Lower leg skin (tissue), 4 donors: Measurements from ENCODE around the gene PNKD. TPM values are rescaled to one million over a fixed set of nuclear protein-coding genes. Genes with fewer than 3 reads are reported as not detected.

Experiments used
- DNase-seq, 2 donors: peaks; one replicate each; pipeline ENCODE4 v3.0.0-alpha.2; 2019; ENCODE audit warnings: low spot score in 2 of 2
- H3K4me3 ChIP-seq: fragments of 200-600 bp; sonication (generic); 2 replicates; pipeline ENCODE4 v1.5.1; 2017; ENCODE audit warnings: mild to moderate bottlenecking, low read depth; ENCODE audit not compliant: poor library complexity, severe bottlenecking
- POLR2A ChIP-seq, 2 donors: fragments of 450-650 bp; IDR thresholded peaks; one replicate each; pipeline ENCODE4 v1.6.1; 2016 to 2017; ENCODE audit warnings: antibody characterized with exemption in 2 of 2, mild to moderate bottlenecking in 1 of 2, moderate library complexity in 1 of 2
- WGBS, 2 donors: methylation state at CpG; one replicate each; pipeline ENCODE4 v1.1.5; 2018; 5-methylcytosine and 5-hydroxymethylcytosine counted together
- intact Hi-C: fragments of 100-400 bp; cut with DNase I; formaldehyde crosslinking; loops from one replicate; pipeline ENCODE4 v1.15.0; 2023; ENCODE audit warnings: low total_unique reads
- total RNA-seq, 4 donors: library from RNA; depleted of rRNA; stranded (reverse); fragments of >200 nt; gene quantifications; one replicate each; pipeline ENCODE4 v1.1.0, GENCODE V29; 2016
- TF ChIP-seq, protein P1 (sequence below), 3 donors: fragments of 450-650 bp; IDR thresholded peaks; one replicate each; pipeline ENCODE4 v1.5.1; 2016; ENCODE audit warnings: antibody characterized with exemption in 3 of 3, mild to moderate bottlenecking in 3 of 3, moderate library complexity in 2 of 3

PNKD gene
- total RNA-seq, 4 donors from 2014 or later = 26.6 to 60.6 (median 43.3) TPM

DNA sequence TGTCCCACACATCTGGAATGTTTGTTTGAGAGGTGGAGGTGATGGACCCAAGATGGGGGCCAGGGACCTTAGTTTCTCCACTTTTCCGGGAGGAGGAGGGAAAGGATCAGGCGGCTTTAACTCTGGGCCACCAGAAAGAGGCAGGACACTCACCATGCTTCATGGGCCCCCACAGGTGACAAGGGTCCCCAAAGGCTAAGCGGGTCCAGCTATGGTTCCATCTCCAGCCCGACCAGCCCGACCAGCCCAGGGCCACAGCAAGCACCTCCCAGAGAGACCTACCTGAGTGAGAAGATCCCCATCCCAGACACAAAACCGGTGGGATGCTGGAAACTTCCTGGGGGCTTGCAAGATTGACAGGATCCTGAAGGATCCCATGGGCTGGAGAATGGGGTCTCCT, 112.5 kb downstream of the PNKD start:
- TF ChIP-seq, protein P1, sequence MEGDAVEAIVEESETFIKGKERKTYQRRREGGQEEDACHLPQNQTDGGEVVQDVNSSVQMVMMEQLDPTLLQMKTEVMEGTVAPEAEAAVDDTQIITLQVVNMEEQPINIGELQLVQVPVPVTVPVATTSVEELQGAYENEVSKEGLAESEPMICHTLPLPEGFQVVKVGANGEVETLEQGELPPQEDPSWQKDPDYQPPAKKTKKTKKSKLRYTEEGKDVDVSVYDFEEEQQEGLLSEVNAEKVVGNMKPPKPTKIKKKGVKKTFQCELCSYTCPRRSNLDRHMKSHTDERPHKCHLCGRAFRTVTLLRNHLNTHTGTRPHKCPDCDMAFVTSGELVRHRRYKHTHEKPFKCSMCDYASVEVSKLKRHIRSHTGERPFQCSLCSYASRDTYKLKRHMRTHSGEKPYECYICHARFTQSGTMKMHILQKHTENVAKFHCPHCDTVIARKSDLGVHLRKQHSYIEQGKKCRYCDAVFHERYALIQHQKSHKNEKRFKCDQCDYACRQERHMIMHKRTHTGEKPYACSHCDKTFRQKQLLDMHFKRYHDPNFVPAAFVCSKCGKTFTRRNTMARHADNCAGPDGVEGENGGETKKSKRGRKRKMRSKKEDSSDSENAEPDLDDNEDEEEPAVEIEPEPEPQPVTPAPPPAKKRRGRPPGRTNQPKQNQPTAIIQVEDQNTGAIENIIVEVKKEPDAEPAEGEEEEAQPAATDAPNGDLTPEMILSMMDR (IDR thresholded peaks at IDR 0.05) = no peak
- TF ChIP-seq POLR2A (IDR thresholded peaks at IDR 0.05) = no peak
- WGBS, 2 donors = 94% methylated on average over 6 of the region's 6 CpGs
- intact Hi-C loops = no loop called here
- DNase-seq = no peak
- no peak overlapping the region for H3K4me3 ChIP-seq

DNA sequence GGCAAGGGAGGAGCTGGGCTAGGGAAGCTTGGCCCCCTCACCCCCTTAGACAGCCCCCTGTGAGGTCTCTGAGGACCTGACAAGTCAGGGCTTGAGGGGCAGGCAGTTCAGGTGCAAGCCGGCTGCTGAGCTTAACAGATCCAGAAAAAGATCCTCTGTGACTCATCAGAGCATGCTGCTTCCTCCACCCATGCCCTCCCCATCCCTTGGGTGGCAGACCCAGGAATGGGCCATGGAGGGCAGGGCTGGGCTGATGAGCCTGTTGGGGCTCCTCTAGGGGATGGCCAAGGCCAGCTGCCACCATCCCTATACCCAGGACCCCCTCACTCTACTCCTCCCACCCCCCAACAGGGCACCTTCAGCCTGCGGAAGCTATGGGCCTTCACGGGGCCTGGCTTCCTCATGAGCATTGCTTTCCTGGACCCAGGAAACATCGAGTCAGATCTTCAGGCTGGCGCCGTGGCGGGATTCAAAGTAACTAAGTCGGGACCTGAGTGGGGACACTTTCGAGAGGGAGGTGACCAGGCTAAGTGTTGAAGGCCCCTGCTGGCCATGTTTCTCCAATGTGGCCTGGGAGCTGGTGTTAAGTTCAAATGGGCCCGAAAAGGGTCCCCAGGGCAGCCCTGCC, 113.7 kb downstream of the PNKD start:
- WGBS, 2 donors = 58 to 71% methylated on average over 10 of the region's 10 CpGs
- intact Hi-C loops = no loop called here
- TF ChIP-seq, protein P1 (IDR thresholded peaks at IDR 0.05) = no peak
- TF ChIP-seq POLR2A (IDR thresholded peaks at IDR 0.05) = no peak
- DNase-seq = no peak
- no peak overlapping the region for H3K4me3 ChIP-seq

DNA sequence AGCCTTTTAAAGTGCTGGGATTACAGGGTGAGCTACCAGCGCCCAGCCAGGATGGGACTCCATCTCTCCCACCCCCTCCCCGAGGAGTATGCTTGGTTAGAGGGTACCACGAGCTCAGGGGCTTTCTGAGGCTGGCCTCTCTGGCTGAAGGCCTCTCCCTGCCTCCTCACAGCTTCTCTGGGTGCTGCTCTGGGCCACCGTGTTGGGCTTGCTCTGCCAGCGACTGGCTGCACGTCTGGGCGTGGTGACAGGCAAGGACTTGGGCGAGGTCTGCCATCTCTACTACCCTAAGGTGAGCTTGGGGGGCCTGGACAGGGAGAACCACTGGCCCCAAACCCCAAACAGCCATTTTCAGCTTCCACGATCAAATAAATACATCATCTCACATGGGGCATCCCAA, 114.7 kb downstream of the PNKD start:
- TF ChIP-seq, protein P1 (IDR thresholded peaks at IDR 0.05) = no peak
- TF ChIP-seq POLR2A (IDR thresholded peaks at IDR 0.05) = no peak
- DNase-seq = no peak
- intact Hi-C loops = no loop called here
- H3K4me3 ChIP-seq = no peak overlapping the region
- 75 to 79% methylated on average over 4 to 8 of the region's 9 CpGs for WGBS, 2 donors

DNA sequence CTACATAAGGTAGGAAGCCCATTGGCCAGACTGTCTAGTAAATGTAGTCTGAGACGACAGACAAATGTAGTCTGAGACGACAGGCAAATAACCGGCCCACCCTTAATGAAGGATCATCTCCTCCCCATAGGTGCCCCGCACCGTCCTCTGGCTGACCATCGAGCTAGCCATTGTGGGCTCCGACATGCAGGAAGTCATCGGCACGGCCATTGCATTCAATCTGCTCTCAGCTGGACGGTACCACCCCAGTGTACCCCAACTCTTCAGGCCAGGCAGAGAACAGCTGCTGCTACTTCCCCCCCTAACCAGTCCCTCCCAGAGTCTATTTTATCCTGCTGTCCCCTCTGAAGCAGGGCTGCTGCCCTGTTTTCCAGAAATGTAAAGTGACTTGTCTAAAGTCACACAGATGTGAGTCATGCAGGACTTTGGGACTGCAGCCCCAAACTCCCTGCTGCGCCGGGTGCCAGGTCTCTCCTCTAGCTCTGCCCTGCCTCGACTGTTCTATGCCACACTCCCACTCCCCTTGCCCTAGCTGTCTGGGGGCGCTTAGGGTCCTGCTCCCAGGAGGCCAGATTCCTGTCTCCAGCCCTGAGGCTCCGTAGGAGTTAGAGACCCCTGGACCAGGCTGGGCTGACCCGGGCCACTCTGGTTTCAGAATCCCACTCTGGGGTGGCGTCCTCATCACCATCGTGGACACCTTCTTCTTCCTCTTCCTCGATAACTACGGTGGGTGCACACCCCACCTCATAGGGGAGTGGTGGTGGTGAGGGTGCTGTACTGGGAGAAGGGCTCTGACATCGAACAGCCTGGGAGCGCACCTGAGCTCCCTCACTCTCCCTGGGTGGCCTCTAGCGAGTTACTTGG, 116.4 kb downstream of the PNKD start:
- DNase-seq = no peak
- intact Hi-C loops = no loop called here
- WGBS, 2 donors = 75 to 78% methylated on average over 23 of the region's 23 CpGs
- TF ChIP-seq, protein P1 (IDR thresholded peaks at IDR 0.05) = no peak
- no peak for TF ChIP-seq POLR2A (IDR thresholded peaks at IDR 0.05)
- H3K4me3 ChIP-seq = no peak overlapping the region

DNA sequence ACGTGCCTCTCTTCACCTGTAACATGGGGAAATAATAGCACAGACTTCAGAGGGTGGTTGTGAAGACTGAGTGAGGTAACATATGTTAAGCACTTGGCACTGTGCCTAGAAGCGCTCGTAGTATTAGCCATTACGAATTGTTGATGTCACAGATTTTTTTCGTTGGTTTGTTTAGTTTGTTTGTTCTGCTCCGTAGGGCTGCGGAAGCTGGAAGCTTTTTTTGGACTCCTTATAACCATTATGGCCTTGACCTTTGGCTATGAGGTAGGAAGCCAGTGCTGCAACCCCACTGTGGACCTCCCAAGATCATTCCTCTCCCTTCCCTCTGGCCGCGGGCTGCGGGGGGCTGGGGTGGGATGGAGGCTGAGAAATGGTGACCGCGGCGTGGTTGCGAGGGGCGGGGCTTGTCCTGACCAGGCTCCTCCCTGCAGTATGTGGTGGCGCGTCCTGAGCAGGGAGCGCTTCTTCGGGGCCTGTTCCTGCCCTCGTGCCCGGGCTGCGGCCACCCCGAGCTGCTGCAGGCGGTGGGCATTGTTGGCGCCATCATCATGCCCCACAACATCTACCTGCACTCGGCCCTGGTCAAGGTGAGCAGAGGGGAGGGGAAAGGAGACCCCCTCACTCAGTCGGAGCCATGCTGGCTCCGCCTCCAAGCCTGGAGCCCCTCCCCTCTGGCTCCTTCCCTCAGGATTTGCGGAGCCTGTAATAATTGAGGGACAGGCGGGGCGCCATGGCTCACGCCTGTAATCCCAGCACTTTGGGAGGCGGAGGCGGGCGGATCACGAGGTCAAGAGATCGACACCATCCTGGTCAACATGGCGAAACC, 117.3 kb downstream of the PNKD start:
- 11 to 25% methylated on average over 32 to 38 of the region's 38 CpGs for WGBS, 2 donors
- intact Hi-C loops = no loop called here
- DNase-seq = no peak

More for the DNA sequence above, 117.3 kb downstream of the PNKD start:
- TF ChIP-seq POLR2A (IDR thresholded peaks at IDR 0.05) = no peak
- TF ChIP-seq, protein P1 (IDR thresholded peaks at IDR 0.05) = no peak
- no peak overlapping the region for H3K4me3 ChIP-seq
